GM19372 (cell line): ENCODE data around the gene ATP6V1B1.

Source experiments
- ATAC-seq: cut with Tn5 transposase; IDR thresholded peaks from one replicate; pipeline ENCODE4 v1.9.1; 2021; ENCODE audit warnings: mild to moderate bottlenecking, low read depth, moderate library complexity; ENCODE audit not compliant: unreplicated experiment

ATP6V1B1 gene

DNA sequence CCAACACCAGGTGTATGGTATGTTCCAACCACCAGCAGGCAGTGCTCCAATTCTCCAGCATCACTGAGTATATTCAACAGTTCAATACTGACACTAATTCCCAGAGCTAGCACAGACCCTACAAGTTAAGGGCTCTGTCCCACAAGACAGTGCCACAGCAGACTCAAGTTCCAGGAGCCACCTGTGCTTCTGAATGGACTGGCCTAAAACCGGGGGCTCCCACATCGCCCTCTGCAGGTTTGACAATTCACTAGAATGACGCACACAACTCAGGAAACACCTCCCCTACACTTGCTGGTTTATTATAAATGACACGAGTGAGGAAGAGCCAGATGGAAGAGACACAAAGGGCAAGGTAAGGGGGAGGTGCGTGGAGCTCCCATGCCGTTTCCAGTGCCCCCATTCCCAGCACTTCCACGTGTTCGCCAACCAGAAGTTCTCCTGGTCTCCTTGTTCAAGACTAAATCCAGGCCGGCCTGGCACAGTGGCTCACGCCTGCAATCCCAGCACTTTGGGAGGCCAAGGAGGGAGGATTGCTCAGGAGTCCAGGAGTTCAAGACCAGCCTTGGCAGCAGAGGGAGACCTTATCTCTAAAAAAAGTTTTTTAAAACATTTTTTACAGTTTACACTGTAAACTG is 12.2 kb upstream of the ATP6V1B1 start:
- ATAC-seq: no peak

DNA sequence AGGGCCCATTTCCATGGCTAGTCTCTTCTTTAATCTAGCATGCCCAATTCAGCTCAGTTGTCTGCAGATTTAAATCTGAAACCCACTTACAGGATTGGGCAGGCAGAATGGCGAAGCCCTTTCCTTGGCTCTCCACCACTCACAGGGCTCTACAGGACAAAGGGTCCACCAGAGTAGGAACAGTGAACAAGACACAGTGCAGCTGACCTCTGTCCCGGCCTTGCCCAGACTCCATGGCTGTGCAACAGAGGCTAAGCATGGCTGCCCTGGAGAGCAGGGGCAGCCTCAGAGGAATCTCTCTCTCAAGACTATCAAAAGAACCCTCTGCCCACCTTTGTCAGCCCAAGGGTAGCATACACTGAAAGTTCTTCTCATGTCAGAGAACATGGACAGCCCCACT is 9.7 kb upstream of the ATP6V1B1 start:
- ATAC-seq: no peak

DNA sequence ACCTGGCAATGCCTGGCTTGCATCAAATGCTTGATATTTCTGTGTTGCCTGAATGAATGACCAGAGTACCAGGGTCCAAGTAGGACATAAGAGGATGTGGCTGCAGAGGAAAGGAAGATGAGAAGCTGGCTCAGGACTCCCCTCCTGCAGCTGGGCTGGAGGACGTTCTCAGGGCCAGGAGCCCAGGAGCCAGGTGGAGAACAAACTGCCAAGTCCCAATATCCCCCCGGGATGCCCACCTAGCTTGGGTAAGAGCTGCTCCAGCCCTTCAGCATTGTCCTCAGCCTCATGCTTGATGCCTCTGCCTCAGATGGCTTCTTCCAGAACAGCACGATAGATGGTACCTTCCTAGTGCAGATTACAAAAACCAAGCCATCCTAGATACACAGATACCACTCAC is 8.6 kb upstream of the ATP6V1B1 start:
- ATAC-seq: no peak

DNA sequence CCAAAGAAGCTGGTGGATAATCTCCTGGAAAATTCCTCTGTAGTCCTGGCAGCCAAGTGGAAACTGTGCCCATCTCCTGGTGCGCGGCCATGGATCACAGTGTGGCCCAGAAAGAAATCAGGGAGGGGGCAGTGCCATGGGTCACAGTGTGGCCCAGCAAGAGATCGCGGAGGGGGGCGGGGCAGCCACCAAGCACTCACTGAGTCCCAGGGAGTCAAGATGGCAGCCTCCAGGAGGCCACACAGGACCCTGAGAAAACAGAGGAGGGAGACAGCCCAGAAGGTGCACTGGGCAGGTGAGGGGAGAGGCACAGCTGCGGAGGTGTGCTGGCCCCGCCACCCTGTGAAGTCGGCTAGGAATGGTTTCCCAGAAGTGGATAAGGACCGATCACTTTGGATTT is 8.1 kb upstream of the ATP6V1B1 start:
- ATAC-seq: no peak

DNA sequence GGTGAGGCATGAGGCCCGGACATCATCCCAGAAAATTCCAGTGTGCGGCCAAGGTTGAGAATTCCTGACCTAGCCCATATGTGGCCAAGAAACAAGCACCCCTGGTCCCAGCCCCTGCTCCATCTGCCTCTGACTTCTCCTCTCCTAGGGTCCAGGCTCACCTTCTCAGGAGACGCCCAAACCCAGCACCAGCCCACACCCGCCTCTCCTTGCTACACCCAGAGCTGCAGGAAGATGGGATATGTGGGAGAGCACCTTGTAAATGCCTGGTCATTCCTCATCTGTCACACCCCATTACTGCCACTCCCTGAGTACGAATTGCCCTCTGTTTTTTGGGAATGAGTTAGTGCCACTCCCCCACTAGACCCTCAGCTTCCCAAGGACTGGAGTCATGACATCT is 7.3 kb upstream of the ATP6V1B1 start:
- no peak for ATAC-seq

DNA sequence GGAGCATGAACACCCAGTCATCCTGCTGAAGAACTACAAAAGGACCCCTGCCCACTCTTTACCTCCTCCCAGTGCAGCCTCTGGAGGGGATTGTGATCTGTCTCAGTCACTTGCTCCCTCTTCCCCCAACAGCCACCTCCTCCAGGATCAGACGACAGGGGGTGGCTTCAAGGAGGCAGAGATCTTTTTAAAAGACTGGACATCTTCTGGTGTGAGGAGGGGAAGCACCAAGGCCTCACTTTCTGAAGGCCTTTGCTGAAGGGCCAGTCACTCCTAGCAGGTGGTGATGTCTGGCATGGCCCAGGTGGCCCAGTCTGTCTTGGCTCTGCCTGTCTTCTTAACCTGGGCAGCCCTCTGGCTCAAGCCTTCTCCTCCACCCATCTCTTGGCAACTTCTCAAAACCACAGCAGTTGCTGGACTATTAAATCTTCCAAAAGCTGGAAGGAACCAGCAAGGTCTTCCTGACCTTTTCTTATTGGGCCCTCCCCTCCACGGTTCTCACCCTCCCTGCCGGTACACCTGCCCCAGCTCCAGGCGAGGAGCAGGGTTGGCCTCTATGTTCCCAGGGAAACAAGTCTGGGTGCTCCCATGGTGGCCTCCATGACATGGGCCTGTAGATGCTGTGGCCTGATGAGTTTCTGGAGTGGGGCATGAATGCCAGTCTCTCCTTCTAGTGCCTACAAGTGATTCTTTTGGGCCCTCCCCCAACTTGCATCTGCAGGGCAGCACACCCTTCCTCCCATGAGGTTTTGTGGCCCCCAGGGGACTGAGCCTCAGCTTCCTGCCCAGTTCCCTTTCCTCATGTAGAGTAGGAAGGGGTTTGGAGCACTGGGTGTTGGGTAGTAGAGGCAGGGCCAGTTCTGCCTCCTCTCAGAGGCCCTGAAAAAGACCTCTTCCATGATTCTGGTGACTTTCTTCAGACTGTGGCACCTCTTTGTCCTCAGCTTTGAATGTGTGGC is 5.0 kb upstream of the ATP6V1B1 start:
- no peak for ATAC-seq

DNA sequence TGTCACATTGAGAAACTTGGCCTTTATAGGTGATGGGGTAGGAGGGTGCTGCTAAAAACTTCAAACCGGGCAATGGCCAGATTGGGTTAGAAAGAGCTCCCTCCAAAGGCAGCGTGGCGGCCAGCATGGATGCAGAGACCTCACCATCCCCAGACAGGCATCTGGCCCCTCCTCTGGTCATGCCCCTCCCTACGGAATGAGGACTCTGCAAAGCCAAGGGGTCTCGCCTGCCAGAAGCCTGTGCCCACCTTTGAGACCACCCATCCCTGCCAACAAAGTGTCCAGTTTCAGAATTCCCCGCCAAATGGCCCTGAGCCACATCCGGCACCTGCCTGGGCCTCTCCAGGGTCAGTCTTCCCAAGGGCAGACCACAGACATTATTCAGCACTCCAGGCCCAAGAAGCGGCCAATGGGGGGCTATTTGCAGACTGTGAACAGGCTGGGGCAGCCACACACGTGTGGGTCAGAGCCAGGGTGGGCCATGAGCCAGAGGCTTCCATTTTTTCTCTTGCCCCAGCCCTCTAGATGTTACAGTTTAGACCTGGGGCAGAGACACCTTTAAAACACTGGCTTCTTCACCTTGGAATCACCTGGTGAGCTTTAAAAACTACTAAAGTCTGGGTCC is 4.2 kb upstream of the ATP6V1B1 start:
- no peak for ATAC-seq

DNA sequence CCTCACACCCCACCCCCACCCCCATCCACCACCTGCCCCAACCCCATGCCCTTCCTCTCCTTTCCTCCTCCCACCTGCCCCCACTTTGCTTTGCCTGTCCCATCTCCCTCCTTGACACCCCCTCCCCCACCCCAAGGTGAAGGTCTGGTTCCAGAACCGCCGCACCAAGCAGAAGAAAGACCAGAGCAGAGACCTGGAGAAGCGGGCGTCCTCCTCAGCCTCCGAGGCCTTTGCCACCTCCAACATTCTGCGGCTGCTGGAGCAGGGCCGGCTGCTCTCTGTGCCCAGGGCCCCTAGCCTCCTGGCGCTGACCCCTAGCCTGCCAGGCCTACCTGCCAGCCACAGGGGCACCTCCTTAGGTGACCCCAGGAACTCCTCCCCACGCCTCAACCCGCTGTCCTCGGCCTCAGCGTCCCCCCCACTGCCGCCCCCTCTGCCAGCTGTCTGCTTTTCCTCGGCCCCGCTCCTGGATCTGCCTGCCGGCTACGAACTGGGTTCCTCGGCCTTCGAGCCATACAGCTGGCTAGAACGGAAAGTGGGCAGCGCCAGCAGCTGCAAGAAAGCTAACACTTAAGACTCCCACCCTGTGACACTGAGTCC is 3.0 kb upstream of the ATP6V1B1 start:
- ATAC-seq: no peak

- ATAC-seq: no peak
Observed at GRCh38 chr2:70934981-70935380, 719 bp upstream of the ATP6V1B1 start.

DNA sequence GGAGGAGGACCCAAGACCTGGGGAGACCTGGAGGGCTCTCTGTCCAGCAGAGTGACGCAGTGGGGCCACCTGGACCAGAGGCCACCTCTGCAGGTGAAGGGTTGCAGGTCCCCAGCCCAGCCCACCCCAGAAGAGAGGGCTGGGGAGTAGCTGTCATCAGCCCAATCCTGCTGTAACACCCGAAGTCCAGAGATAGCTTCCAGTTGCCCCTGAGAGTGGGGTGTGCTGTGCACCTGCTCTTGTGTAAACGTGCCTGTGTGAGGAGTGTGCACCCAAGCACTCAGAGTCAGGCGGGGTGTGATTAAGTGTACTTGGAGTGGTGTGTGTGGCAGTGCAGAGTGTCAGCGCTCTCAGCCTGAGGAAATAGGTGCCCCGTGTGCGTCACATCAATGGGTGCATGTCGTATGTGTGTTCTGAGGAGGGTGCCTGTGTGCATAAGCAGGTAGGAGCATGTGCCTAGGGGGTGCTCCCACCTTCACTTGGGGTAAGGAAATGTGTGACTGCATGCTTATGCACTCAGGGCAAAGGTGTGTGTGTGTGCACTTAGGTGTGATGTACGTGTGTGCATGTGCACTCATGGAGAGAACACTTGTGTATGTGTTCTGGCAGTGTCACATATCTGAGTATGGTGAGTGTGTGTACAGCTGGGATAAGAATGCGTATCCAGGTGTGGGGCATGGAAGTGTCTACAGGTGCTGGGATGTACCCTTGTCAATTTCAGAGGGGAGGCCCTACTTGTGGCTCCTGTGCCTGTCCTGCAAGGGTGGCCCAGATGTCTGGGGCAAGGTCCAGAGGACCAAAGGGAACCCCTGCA is 672 bp downstream of the ATP6V1B1 start:
- ATAC-seq: no peak

GRCh38 chr2:70936979-70937811 is 1.5 kb downstream of the ATP6V1B1 start:
- no peak for ATAC-seq

- no peak for ATAC-seq
Observed at GRCh38 chr2:70937866-70938585, 2.3 kb downstream of the ATP6V1B1 start.

DNA sequence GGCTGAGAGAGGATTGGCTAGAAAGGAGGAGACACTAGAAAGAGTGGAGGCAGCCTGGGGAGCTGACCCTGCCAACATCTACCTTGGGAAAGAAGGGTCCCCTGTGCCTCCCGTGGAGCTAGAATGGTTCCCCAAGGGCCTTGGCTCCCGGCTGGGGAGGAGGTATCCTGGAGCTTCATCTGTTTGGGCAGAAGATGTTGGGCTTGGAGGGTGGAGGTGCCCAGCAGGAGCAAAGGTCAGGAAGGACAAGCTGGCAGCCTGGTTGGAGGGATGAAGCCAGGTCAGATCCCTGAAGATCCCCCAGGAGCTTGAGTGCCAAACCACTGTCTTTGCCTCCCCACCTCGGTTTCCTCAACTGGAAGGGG is 2.9 kb downstream of the ATP6V1B1 start:
- no peak for ATAC-seq

GRCh38 chr2:70939001-70939838 is 3.5 kb downstream of the ATP6V1B1 start:
- no peak for ATAC-seq

- ATAC-seq: no peak
Observed at GRCh38 chr2:70939839-70940580, 4.3 kb downstream of the ATP6V1B1 start.

- ATAC-seq: no peak
Observed at GRCh38 chr2:70941186-70941585, 5.5 kb downstream of the ATP6V1B1 start.

DNA sequence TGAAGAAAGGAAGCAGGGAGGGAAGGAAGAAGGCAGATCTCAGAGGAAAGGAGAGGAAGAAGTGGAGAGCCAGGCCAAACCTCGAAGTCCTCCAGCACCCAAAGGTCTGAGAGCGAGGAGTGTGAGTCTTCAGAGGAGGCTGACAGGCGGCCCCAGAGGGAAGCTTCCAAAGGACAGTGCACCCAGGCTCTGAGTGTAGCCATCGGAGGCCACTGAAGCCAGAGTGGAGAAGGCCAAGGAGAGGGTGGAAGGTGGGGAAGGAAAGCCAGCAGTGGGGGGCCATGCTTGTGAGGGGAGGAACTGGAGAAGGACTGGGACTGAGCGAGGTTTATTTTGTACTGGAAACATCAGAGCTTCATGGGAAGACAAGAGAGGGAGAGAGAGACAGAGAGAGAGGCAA is 6.0 kb downstream of the ATP6V1B1 start:
- ATAC-seq: no peak
